ENCODE results near the gene AOPEP.

DNA sequence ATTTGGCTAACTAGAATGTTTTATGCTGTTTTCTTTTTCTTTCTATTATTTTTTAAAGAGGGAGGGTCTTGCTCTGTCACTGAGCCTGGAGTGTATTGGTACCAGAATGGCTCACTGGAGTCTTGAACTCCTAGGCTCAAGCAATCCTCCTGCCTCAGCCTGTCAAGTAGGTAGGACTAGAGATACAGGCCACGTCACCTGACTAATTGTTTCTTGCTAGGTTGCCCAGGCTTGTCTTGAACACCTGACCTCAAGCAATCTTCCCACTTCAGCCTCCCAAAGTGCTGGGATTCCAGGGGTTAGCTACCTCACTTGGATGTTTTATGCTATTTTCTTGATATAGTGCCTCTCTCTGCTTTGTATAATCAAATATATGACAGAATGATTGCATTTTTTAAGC lies 166.2 kb downstream of the AOPEP start:
- TF ChIP-seq, protein P1, sequence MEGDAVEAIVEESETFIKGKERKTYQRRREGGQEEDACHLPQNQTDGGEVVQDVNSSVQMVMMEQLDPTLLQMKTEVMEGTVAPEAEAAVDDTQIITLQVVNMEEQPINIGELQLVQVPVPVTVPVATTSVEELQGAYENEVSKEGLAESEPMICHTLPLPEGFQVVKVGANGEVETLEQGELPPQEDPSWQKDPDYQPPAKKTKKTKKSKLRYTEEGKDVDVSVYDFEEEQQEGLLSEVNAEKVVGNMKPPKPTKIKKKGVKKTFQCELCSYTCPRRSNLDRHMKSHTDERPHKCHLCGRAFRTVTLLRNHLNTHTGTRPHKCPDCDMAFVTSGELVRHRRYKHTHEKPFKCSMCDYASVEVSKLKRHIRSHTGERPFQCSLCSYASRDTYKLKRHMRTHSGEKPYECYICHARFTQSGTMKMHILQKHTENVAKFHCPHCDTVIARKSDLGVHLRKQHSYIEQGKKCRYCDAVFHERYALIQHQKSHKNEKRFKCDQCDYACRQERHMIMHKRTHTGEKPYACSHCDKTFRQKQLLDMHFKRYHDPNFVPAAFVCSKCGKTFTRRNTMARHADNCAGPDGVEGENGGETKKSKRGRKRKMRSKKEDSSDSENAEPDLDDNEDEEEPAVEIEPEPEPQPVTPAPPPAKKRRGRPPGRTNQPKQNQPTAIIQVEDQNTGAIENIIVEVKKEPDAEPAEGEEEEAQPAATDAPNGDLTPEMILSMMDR (IDR thresholded peaks at IDR 0.05) = no peak
- no peak for TF ChIP-seq POLR2AphosphoS5 (IDR thresholded peaks at IDR 0.05)

Data from suprapubic skin (tissue), 3 donors.